GM12874 (cell line): ENCODE data around the gene ETNK2.
A peak's percentile ranks its signal among the peaks of the same experiment; 100 is the strongest.

Experiments used
- TF ChIP-seq, protein P1 (sequence below): IDR thresholded peaks from 2 replicates; pipeline ENCODE4 v1.5.1; 2011; ENCODE audit warnings: low read depth, mild to moderate bottlenecking, control low read depth, low read length, moderate library complexity; ENCODE audit not compliant: insufficient read depth

The ETNK2 gene

DNA sequence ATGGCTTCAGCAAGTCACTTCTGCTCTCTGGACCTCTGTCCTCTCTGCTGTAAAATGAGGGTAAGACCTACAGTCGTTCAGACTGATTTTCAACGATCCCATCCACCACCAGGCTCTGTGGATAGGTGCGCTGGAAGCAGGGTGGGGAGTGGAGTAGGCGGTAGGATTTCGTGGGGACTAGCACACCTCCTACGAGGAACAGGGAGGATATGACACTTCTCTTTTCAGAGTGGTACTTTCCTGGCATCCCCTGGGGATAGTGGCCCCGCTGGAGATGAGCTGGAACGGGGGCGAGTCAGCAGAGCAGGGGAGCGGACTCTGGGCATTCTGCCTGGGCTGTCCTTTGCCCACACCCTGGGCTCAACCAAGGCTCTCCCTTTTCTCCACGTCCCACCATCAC, 17.7 kb downstream of the ETNK2 start:
- TF ChIP-seq, protein P1, sequence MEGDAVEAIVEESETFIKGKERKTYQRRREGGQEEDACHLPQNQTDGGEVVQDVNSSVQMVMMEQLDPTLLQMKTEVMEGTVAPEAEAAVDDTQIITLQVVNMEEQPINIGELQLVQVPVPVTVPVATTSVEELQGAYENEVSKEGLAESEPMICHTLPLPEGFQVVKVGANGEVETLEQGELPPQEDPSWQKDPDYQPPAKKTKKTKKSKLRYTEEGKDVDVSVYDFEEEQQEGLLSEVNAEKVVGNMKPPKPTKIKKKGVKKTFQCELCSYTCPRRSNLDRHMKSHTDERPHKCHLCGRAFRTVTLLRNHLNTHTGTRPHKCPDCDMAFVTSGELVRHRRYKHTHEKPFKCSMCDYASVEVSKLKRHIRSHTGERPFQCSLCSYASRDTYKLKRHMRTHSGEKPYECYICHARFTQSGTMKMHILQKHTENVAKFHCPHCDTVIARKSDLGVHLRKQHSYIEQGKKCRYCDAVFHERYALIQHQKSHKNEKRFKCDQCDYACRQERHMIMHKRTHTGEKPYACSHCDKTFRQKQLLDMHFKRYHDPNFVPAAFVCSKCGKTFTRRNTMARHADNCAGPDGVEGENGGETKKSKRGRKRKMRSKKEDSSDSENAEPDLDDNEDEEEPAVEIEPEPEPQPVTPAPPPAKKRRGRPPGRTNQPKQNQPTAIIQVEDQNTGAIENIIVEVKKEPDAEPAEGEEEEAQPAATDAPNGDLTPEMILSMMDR, result no peak

DNA sequence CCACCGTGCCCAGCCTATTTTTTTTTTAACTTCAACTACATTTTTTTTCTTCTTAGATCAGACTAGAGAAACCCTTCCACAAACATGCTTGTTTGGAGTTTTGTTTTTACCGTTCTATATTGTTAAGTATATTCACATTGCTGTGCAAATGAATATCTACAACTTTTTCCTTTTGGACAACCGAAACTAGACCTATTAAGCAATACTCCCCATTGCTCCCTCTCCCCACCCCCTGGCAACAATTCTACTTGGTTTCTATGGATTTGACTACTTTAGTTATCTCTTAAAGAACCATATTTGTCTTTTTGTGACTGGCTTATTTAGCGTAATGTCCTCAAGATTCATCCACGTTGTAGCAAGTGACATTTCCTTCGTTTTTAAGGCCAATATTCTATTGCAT, 19.1 kb downstream of the ETNK2 start:
- TF ChIP-seq, protein P1, result no peak

DNA sequence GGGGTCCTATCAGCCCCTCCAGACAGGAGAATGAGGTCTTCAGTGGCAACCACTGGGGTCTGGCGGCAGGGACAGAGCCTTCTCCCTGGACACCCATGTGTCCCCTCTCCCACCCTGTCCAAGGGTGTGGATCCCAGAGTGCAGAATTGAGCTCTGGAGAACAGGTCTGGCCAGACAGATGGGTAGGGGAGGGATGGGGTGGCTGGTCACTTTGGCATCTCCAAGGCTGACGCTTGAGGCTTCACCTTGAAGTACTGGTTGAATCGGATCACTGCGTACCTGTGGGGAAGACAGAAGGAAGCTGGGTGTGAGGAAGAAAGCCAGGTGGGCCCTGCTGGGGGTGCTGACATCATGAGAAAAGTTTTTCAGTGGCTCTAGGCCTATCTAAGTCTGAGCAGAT, 19.9 kb downstream of the ETNK2 start:
- TF ChIP-seq, protein P1, result no peak

DNA sequence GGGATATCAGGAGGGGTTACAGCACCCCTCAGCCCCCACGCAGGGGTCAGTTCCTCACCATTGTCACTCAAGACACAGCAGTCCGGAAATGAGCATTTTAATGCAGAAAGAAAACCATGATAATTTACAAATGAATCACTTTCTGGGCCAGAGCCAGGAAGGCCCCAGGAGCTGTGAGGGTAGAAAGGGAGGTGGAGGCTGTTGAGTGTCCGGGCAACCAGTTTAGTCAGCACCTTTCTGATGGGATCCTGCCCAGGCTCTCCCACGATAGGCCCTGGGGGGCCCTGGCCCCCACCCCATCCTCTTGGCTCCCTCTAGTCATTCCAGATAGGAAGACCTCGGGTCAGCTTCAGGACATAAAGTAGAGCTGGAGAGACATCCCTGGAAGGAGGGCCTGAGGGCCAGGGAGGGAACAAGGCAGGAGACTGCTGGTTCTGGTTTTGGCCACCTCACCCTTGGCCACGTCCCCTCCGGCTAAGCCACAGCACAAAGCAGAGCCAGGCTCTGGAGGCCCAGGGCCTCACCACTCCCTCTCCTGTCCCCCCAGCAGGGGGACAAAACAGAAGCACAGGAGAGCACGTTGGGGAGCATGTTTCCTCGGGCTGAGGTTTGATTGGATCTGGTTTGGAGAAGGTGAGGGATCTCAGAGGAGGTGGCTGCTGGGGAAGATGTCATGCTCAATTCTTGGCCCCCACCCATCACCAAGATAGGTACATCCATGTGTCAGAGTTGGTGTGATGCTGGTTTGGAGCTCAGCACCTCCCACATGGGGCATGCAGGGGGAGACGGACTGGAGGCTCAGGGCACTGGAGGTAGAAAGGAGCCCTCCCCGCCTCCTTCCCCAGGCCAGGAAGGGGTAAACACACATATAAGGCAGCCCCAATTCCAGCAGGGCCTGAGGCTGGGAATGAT, 20.6 kb downstream of the ETNK2 start:
- TF ChIP-seq, protein P1, result no peak

DNA sequence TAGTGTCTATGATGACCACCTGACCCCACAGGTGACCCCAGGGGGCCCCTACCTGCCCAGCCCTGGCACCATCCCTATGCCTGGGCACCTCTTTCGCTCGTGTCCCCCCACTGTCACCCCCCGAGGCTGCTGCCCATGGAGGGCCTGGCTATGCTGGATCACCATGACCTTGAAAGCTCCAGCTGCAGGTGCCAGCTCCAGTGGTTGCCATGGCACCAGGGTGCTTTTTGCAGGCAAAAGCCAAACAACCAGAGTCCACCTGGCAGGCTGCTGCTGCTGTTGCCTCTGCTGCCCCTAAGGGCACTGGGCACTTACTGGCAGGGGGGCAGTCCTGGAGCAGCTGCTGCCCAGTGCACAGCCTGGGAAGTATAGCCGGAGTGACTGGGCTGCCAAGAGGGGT, 21.7 kb downstream of the ETNK2 start:
- TF ChIP-seq, protein P1, result no peak

DNA sequence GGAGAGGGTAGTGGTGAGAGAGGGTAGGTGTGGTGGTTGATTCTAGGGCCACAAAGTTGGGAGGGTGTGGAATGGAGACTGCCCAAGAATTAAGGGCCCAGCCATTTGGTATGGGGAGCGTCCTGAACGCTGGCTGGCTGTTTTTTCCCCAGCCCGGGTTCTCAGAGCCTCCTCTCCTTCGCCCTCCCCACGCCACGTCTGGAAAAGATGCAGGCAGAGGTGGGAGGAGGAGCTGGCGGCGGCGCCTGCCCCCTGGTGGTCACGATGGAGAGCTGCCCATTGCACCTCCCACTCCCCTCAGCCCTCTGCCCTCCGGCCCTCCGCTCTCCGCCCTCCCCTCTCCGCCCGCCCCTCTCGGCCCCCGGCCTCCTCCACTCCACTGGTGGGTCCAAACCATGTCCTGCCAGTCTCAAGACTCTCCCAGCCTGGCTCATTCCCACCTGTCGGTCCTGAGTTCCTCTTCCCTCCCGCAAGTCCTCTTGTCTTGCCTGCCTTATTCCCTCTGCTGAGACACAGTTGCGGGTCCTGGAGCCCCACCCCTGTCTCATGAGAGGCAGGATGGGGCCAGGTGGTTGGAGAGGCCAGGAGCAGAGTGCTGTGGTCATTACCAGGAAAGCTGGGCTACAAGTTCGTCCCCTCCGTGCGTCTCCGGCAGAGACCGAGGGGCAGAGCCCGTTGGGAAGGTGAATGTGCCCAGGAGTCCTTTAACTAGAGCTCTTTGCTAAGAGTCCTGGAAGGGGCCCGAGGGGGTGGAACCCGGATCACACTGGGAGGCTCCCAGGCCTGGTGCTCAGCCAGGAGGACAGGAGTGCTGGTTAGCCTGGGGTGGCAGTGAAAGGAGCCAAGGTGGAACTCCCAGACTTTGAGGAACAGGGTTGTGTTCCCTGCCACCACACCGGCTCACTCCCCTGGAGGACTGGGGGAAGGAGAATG, 22.6 kb downstream of the ETNK2 start:
- TF ChIP-seq, protein P1, result peak; percentile 95

DNA sequence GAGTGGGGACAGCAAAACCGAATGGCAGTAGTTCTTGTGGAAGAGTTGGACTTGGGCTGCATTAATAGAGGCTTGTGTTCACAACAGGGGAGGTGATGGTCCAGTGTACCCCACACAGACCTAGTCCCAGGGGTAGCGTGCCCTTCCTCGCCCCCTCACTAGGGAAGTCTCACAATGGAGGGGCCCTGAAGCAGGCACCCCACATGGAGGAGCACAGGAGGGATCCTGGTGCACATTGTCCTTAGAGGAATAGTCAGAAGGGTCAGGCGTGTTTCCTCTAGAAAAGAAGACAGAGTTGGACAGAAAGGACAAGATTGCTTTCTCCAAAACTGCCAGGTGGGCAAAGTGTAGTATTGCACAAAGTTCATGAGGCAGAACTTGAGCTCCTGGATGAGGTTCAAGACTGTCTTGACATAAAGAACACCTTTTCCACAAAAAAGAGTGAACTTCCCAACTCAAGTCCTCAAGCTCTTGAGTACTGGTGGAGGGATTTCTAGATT, 23.3 kb downstream of the ETNK2 start:
- TF ChIP-seq, protein P1, result no peak
